Skin of body (tissue), 2 donors: Measurements from ENCODE around the gene S100A10. TPM values are rescaled to one million over a fixed set of nuclear protein-coding genes. Genes with fewer than 3 reads are reported as not detected.

Source experiments
- DNase-seq: peaks from one replicate; lab custom pipeline; 2025; lab: John Stamatoyannopoulos, UW
- total RNA-seq: library from RNA; depleted of rRNA; stranded (reverse); fragments of >200 nt; gene quantifications from one replicate; pipeline ENCODE4 v1.2.3, GENCODE V29; 2014

S100A10 gene
- total RNA-seq, 1 donor from 2014 or later: 133 TPM

- no peak for DNase-seq
Measured at GRCh38 chr1:151988405-151988923, 5.2 kb downstream of the S100A10 start.

- no peak for DNase-seq
Measured at GRCh38 chr1:151986501-151987190, 7.0 kb downstream of the S100A10 start.

- DNase-seq: no peak
Measured at GRCh38 chr1:151985768-151986167, 7.9 kb downstream of the S100A10 start.

- DNase-seq: no peak
Measured at GRCh38 chr1:151985270-151985669, 8.4 kb downstream of the S100A10 start.

GRCh38 chr1:151984313-151984956 is 9.2 kb downstream of the S100A10 start:
- DNase-seq: peak; percentile 48

- no peak for DNase-seq
Measured at GRCh38 chr1:151982300-151983005, 11.2 kb downstream of the S100A10 start.

- DNase-seq: no peak
Measured at GRCh38 chr1:151981178-151981525, 12.5 kb downstream of the S100A10 start.

GRCh38 chr1:151980287-151981177 is 13.1 kb downstream of the S100A10 start:
- DNase-seq: peak; percentile 72

GRCh38 chr1:151978922-151979321 is 14.7 kb downstream of the S100A10 start:
- DNase-seq: no peak

GRCh38 chr1:151977662-151978230 is 15.9 kb downstream of the S100A10 start:
- no peak for DNase-seq

GRCh38 chr1:151976858-151977257 is 16.8 kb downstream of the S100A10 start:
- DNase-seq: no peak

GRCh38 chr1:151976015-151976343 is 17.7 kb downstream of the S100A10 start:
- no peak for DNase-seq

- DNase-seq: no peak
Measured at GRCh38 chr1:151975311-151976014, 18.2 kb downstream of the S100A10 start.

GRCh38 chr1:151972542-151973248 is 21.0 kb downstream of the S100A10 start:
- DNase-seq: peak; percentile 51

GRCh38 chr1:151970626-151971025 is 23.0 kb downstream of the S100A10 start:
- DNase-seq: no peak

- DNase-seq: no peak
Measured at GRCh38 chr1:151970128-151970527, 23.5 kb downstream of the S100A10 start.

GRCh38 chr1:151968791-151969399 is 24.8 kb downstream of the S100A10 start:
- DNase-seq: no peak

- no peak for DNase-seq
Measured at GRCh38 chr1:151968058-151968457, 25.6 kb downstream of the S100A10 start.

- DNase-seq: no peak
Measured at GRCh38 chr1:151967091-151967490, 26.6 kb downstream of the S100A10 start.
